NOMO-1 (cell line): ENCODE measurements around the gene TEX10.

Experiments
- DNase-seq, 2 experiments: peaks; one replicate each; lab custom pipeline; 2025; ENCODE audit not compliant: unreplicated experiment in 2 of 2; lab: John Stamatoyannopoulos, UW

The TEX10 gene

GRCh38 chr9:100287186-100287585 lies 65.6 kb downstream of the TEX10 start:
- DNase-seq, result no peak

GRCh38 chr9:100286257-100286656 lies 66.5 kb downstream of the TEX10 start:
- peak; percentile 21 to 39 for DNase-seq

GRCh38 chr9:100285601-100286000 lies 67.1 kb downstream of the TEX10 start:
- no peak for DNase-seq

GRCh38 chr9:100285080-100285479 lies 67.7 kb downstream of the TEX10 start:
- DNase-seq, result no peak

GRCh38 chr9:100284247-100284646 lies 68.5 kb downstream of the TEX10 start:
- DNase-seq, result no peak

GRCh38 chr9:100282388-100282719 lies 70.4 kb downstream of the TEX10 start:
- no peak for DNase-seq

GRCh38 chr9:100281676-100282387 lies 70.9 kb downstream of the TEX10 start:
- no peak for DNase-seq

- DNase-seq, result no peak
Measured at GRCh38 chr9:100281066-100281465, 71.7 kb downstream of the TEX10 start.

- DNase-seq, result no peak
Measured at GRCh38 chr9:100277166-100277979, 75.4 kb downstream of the TEX10 start.

GRCh38 chr9:100269656-100270055 lies 83.1 kb downstream of the TEX10 start:
- DNase-seq, result no peak

- DNase-seq, result no peak
Measured at GRCh38 chr9:100268271-100268670, 84.5 kb downstream of the TEX10 start.

GRCh38 chr9:100267211-100267610 lies 85.5 kb downstream of the TEX10 start:
- DNase-seq, result no peak
